ENCODE data around the gene EPX. TPM values are rescaled to one million over a fixed set of nuclear protein-coding genes. Genes with fewer than 3 reads are reported as not detected.

EPX gene
- total and polyA plus RNA-seq, 2 donors (not counting 1 experiment from before 2014, with no cell fraction given): not detected

- H3K9ac ChIP-seq (ENCODE audit: insufficient read depth, low read length): no peak overlapping the region
- H3K4me3 ChIP-seq (replicated peaks in 1 of 4; ENCODE audit: control extremely low read depth in 1 of 4, insufficient read depth in 1 of 4, low read depth in 3 of 4, low read length in 4 of 4): no peak overlapping the region
- H3K79me2 ChIP-seq (ENCODE audit: control insufficient read depth, insufficient read depth, low read length): no peaks in the 10 kb centered on the region
- DNase-seq (ENCODE audit: low read depth in 2 of 2): peak in 1 of 2 donors; percentile 47
- H2AFZ ChIP-seq (ENCODE audit: low read length): no peak overlapping the region
- TF ChIP-seq EZH2 (IDR thresholded peaks at IDR 0.05; ENCODE audit: low read length, missing control alignments) (no peak), CTCF (conservative IDR thresholded peaks at IDR 0.05 in 1 of 2, IDR thresholded peaks at IDR 0.05 in 1 of 2; ENCODE audit: low read depth in 1 of 2, low read length in 2 of 2) (no peak)
- no peaks in the 10 kb centered on the region for H4K20me1 ChIP-seq (ENCODE audit: control insufficient read depth, extremely low read depth, insufficient read depth, low read length)
- peaks cover 5% of the 10 kb centered on the region for H3K27me3 ChIP-seq (ENCODE audit: control insufficient read depth, insufficient read depth, low read length)
- H3K4me1 ChIP-seq (ENCODE audit: control insufficient read depth, extremely low read depth, insufficient read depth, low read length): no peaks in the 10 kb centered on the region
- H3K27ac ChIP-seq (ENCODE audit: insufficient read depth, low read length): no peak overlapping the region
- no peaks in the 10 kb centered on the region for H3K36me3 ChIP-seq (ENCODE audit: control insufficient read depth, insufficient read depth, low read length)
- no peaks in the 10 kb centered on the region for H3K9me3 ChIP-seq (ENCODE audit: control insufficient read depth, insufficient read depth, low read depth, low read length)
- no peak overlapping the region for H3K4me2 ChIP-seq (ENCODE audit: extremely low read depth, insufficient read depth, low read length)
These were observed 39.1 kb downstream of the EPX start for GRCh38 chr17:58231641-58232040.

GRCh38 chr17:58232707-58233156, 40.2 kb downstream of the EPX start:
- Histone ChIP-seq H2AFZ (ENCODE audit: low read length) (peak overlapping the region; percentile 38), H3K36me3 (ENCODE audit: control insufficient read depth, insufficient read depth, low read length) (no peaks in the 10 kb centered on the region), H3K79me2 (ENCODE audit: control insufficient read depth, insufficient read depth, low read length) (no peaks in the 10 kb centered on the region), H3K4me1 (ENCODE audit: control insufficient read depth, extremely low read depth, insufficient read depth, low read length) (no peaks in the 10 kb centered on the region), H3K9ac (ENCODE audit: insufficient read depth, low read length) (no peak overlapping the region), H3K9me3 (ENCODE audit: control insufficient read depth, insufficient read depth, low read depth, low read length) (no peaks in the 10 kb centered on the region), H3K4me2 (ENCODE audit: extremely low read depth, insufficient read depth, low read length) (no peak overlapping the region), H3K4me3 (replicated peaks in 1 of 4; ENCODE audit: control extremely low read depth in 1 of 4, insufficient read depth in 1 of 4, low read depth in 3 of 4, low read length in 4 of 4) (no peak overlapping the region), H3K27ac (ENCODE audit: insufficient read depth, low read length) (no peak overlapping the region), H3K27me3 (ENCODE audit: control insufficient read depth, insufficient read depth, low read length) (peaks cover 5% of the 10 kb centered on the region), H4K20me1 (ENCODE audit: control insufficient read depth, extremely low read depth, insufficient read depth, low read length) (no peaks in the 10 kb centered on the region)
- TF ChIP-seq CTCF (conservative IDR thresholded peaks at IDR 0.05 in 1 of 2, IDR thresholded peaks at IDR 0.05 in 1 of 2; ENCODE audit: low read depth in 1 of 2, low read length in 2 of 2): no peak
- TF ChIP-seq EZH2 (IDR thresholded peaks at IDR 0.05; ENCODE audit: low read length, missing control alignments): no peak
- DNase-seq (ENCODE audit: low read depth in 2 of 2): peak; percentile 12 to 92

- TF ChIP-seq CTCF (conservative IDR thresholded peaks at IDR 0.05 in 1 of 2, IDR thresholded peaks at IDR 0.05 in 1 of 2; ENCODE audit: low read depth in 1 of 2, low read length in 2 of 2) (no peak), EZH2 (IDR thresholded peaks at IDR 0.05; ENCODE audit: low read length, missing control alignments) (no peak)
- Histone ChIP-seq H3K27me3 (ENCODE audit: control insufficient read depth, insufficient read depth, low read length) (peaks cover 6% of the 10 kb centered on the region), H2AFZ (ENCODE audit: low read length) (no peak overlapping the region), H4K20me1 (ENCODE audit: control insufficient read depth, extremely low read depth, insufficient read depth, low read length) (no peaks in the 10 kb centered on the region), H3K9me3 (ENCODE audit: control insufficient read depth, insufficient read depth, low read depth, low read length) (no peaks in the 10 kb centered on the region), H3K9ac (ENCODE audit: insufficient read depth, low read length) (no peak overlapping the region), H3K36me3 (ENCODE audit: control insufficient read depth, insufficient read depth, low read length) (no peaks in the 10 kb centered on the region), H3K4me3 (replicated peaks in 1 of 4; ENCODE audit: control extremely low read depth in 1 of 4, insufficient read depth in 1 of 4, low read depth in 3 of 4, low read length in 4 of 4) (no peak overlapping the region), H3K4me1 (ENCODE audit: control insufficient read depth, extremely low read depth, insufficient read depth, low read length) (no peaks in the 10 kb centered on the region), H3K79me2 (ENCODE audit: control insufficient read depth, insufficient read depth, low read length) (no peaks in the 10 kb centered on the region), H3K4me2 (ENCODE audit: extremely low read depth, insufficient read depth, low read length) (no peak overlapping the region), H3K27ac (ENCODE audit: insufficient read depth, low read length) (no peak overlapping the region)
- no peak for DNase-seq (ENCODE audit: low read depth in 2 of 2)
These were observed 41.0 kb downstream of the EPX start for GRCh38 chr17:58233543-58233942.
